Stimulated activated naive CD8-positive, alpha-beta T cell treated with anti-CD3 and anti-CD28 coated beads, Interleukin-15, Interleukin-2, amounts not matched to agents 100 ng/mL and 50 ng/mL, for 24 hours (primary cell): ENCODE measurements around the gene PLCG2.
"Not testable (repeated sequence)": the region's sequence is repeated elsewhere in the genome, so short reads cannot be mapped to it uniquely, and the experiment has no call there.

Experiments
- H3K27ac Mint-ChIP-seq: one replicate; pipeline ENCODE4 v1.8.0; 2021; ENCODE audit warnings: mild to moderate bottlenecking, mixed read lengths
- H3K27me3 Mint-ChIP-seq: one replicate; pipeline ENCODE4 v1.8.0; 2021; ENCODE audit warnings: mixed read lengths
- H3K36me3 Mint-ChIP-seq: one replicate; pipeline ENCODE4 v1.8.0; 2021; ENCODE audit warnings: low read depth, mixed read lengths
- H3K4me1 Mint-ChIP-seq: one replicate; pipeline ENCODE4 v1.8.0; 2021; ENCODE audit warnings: low read depth, mixed read lengths
- H3K4me3 Mint-ChIP-seq: one replicate; pipeline ENCODE4 v1.8.0; 2021; ENCODE audit warnings: mild to moderate bottlenecking, mixed read lengths
- H3K9me3 Mint-ChIP-seq: one replicate; pipeline ENCODE4 v1.8.0; 2021; ENCODE audit warnings: mixed read lengths

Gene PLCG2

DNA sequence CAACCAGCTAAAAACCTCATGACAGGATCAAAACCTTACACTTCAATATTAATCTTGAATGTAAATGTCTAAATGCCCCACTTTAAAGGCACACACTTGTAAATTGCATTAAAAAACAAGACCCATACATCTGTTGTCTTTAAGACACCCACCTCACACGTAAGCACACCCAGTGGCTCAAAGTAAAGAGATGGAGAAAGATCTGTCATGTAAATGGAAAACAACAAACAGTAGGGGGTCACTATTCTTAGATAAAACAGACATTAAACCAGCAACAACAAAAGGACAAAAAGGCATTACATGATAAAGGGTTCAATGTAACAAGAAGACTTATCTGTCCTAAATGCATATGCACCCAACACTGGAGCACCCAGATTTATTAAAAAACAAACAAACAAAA is 196.5 kb downstream of the PLCG2 start:
- no peak overlapping the region for H3K27ac Mint-ChIP-seq
- no peak overlapping the region for H3K4me3 Mint-ChIP-seq
- H3K9me3 Mint-ChIP-seq = peaks cover 22% of the 10 kb centered on the region
- H3K36me3 Mint-ChIP-seq = no peaks in the 10 kb centered on the region
- no peaks in the 10 kb centered on the region for H3K4me1 Mint-ChIP-seq
- peaks cover 15% of the 10 kb centered on the region for H3K27me3 Mint-ChIP-seq

DNA sequence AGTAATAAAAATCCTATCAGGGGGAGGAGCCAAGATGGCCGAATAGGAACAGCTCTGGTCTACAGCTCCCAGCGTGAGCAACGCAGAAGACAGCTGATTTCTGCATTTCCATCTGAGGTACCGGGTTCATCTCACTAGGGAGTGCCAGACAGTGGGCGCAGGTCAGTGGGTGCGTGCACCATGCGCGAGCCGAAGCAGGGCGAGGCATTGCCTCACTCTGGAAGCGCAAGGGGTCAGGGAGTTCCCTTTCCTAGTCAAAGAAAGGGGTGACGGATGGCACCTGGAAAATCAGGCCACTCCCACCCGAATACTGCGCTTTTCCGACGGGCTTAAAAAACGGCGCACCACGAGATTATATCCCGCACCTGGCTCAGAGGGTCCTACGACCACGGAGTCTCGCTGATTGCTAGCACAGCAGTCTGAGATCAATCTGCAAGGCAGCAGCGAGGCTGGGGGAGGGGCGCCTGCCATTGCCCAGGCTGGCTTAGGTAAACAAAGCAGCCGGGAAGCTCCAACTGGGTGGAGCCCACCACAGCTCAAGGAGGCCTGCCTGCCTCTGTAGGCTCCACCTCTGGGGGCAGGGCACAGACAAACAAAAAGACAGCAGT is 198.3 kb downstream of the PLCG2 start:
- not testable (repeated sequence) for H3K9me3 Mint-ChIP-seq, H3K4me3 Mint-ChIP-seq, H3K27ac Mint-ChIP-seq, H3K36me3 Mint-ChIP-seq, H3K4me1 Mint-ChIP-seq
- H3K27me3 Mint-ChIP-seq = peaks cover 15% of the 10 kb centered on the region

DNA sequence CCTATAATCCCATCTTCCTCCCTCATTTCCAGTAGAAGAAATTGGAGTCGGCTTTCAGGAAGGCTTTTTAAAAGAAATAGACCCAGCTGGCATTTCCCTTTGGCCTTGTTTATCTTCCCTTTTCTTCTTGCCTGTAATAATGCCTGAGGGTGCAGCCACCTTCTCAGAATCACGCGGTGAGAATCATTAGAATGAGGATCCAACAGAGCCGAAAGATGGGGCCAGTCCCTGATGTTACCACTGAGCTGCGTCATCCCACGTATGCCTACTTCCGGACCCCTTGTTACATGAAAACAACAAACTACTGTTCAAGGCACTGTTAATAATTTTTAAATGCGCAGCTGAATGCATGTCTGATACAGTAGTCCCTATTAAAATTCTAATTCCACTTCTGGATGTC is 208.0 kb downstream of the PLCG2 start:
- no peaks in the 10 kb centered on the region for H3K4me1 Mint-ChIP-seq
- H3K27ac Mint-ChIP-seq = no peak overlapping the region
- H3K9me3 Mint-ChIP-seq = no peaks in the 10 kb centered on the region
- no peaks in the 10 kb centered on the region for H3K36me3 Mint-ChIP-seq
- H3K4me3 Mint-ChIP-seq = no peak overlapping the region
- peaks cover 15% of the 10 kb centered on the region for H3K27me3 Mint-ChIP-seq

DNA sequence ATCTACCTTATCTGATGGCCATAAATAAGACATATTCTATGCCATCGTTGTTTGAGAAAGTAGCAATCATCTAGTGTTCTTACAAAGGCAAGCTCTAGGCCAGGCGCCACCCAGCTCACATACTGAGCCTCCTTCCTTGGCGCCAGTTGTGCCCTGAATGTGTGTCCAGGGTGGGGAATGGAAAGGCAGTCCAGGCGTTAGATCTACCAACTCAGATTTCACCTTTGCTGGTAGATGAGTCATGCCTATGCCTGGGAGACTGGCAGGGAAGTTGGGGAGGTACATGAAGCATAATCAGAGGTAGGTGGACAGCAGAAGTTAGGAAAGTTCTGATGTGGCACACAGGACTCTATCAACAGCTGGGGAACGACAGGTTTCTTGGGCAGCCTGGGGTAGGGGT is 208.6 kb downstream of the PLCG2 start:
- no peak overlapping the region for H3K27ac Mint-ChIP-seq
- H3K36me3 Mint-ChIP-seq = no peaks in the 10 kb centered on the region
- H3K4me1 Mint-ChIP-seq = no peaks in the 10 kb centered on the region
- H3K27me3 Mint-ChIP-seq = peaks cover 15% of the 10 kb centered on the region
- no peaks in the 10 kb centered on the region for H3K9me3 Mint-ChIP-seq
- H3K4me3 Mint-ChIP-seq = no peak overlapping the region

DNA sequence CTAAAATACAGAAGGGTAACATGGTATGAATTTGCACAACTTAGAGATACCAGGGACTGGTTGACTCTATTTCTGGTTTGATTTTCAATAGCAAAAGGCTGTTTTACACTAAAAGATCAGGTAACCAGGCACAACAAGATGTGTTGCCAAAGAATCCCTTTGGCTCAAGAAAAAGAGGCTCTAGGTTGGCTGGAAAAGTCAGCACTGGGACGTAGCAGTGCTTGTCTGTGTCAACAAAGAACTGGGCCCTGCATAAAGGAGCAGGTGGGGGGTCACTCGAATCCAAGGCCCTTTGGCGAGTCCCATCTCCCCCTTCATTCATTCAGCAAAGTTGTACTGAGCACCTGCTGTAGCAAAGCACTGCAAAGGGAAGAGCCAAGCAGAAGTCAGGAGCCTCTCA is 213.8 kb downstream of the PLCG2 start:
- no peak overlapping the region for H3K4me3 Mint-ChIP-seq
- no peaks in the 10 kb centered on the region for H3K36me3 Mint-ChIP-seq
- no peak overlapping the region for H3K27ac Mint-ChIP-seq
- H3K9me3 Mint-ChIP-seq = no peaks in the 10 kb centered on the region
- no peaks in the 10 kb centered on the region for H3K4me1 Mint-ChIP-seq
- no peaks in the 10 kb centered on the region for H3K27me3 Mint-ChIP-seq

DNA sequence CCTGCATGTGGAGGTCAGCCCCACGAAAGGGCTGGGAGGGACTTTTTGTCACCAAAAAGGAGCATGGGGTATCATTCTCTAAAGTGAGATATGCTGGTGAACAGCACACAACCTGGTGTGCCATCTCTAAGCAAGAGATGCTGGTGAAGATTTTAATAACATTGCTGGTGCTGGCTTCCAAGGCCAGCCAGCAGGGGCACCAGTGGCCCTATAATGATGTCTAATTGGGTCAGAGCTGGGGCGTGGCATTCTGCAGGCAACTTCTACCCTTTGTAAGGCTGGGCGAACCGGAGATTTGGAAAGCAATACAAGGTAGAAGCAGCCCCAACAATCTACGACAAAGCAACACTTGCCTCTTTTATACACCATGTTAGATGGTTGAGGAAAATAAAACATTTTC is 215.4 kb downstream of the PLCG2 start:
- H3K4me3 Mint-ChIP-seq = no peak overlapping the region
- no peaks in the 10 kb centered on the region for H3K9me3 Mint-ChIP-seq
- H3K36me3 Mint-ChIP-seq = peaks cover 7% of the 10 kb centered on the region
- H3K27me3 Mint-ChIP-seq = no peaks in the 10 kb centered on the region
- no peak overlapping the region for H3K27ac Mint-ChIP-seq
- H3K4me1 Mint-ChIP-seq = no peaks in the 10 kb centered on the region

DNA sequence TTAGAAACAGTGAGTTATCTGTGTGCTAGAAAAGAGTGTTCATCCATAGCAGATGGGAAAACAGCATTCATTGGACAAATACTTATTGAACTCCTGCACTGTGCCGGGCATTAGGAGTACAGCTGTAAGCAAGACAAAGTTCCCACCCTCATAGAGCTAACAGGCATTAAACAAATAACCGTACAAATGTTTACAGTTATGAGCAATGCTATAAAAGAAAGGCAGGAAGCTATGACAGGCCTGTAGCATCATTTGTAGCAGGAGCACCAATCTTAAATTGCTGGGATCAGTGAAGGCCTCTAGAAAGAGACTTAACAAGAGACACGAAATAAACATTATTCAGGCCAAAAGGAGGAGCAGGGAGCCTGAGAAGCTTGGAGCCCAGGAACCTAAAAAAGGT is 216.6 kb downstream of the PLCG2 start:
- Mint-ChIP-seq H3K4me3 (no peak overlapping the region), H3K27me3 (no peaks in the 10 kb centered on the region), H3K36me3 (peaks cover 14% of the 10 kb centered on the region), H3K4me1 (no peaks in the 10 kb centered on the region), H3K27ac (no peak overlapping the region), H3K9me3 (no peaks in the 10 kb centered on the region)

DNA sequence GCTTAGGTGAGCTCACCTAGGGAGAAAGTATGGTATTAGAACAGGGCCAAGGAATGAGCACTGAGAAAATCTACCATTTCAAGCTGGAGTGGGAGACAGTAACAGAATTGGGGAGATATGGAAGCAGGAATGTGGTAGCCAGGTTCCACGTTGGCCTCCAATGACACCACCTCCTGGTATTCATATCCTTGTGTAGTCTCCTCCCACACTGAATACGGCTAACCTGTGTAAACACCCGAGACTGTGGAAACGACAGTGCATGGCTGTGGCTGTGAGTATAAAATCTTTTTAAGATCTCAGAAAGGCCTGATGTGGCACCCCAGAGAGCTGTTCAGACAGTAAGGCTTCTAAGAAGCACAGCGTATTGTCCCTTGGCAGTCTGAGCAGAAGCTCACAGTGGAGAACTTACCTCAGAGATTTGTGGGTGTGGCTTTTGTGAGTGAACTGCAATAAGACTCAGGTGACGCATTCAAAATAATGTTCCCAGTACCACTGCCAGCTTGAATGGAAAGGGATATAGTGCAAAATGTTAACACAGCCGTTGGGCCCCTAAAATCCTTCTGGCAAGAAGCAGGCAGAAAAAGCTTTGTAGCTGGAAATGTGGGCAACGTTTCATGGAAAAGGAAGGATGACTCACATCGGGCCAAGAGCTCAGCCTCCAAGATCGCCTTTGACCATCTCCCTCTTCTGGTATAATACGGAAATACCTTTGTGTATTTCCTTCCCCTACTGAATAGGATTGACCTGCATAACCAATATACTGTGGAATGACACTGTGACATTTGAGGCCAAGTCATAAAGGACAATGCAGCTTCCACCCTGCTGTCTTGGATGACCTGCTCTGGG is 217.8 kb downstream of the PLCG2 start:
- Mint-ChIP-seq H3K36me3 (peaks cover 14% of the 10 kb centered on the region), H3K4me1 (no peaks in the 10 kb centered on the region), H3K27ac (no peak overlapping the region), H3K27me3 (no peaks in the 10 kb centered on the region), H3K9me3 (no peaks in the 10 kb centered on the region), H3K4me3 (no peak overlapping the region)

DNA sequence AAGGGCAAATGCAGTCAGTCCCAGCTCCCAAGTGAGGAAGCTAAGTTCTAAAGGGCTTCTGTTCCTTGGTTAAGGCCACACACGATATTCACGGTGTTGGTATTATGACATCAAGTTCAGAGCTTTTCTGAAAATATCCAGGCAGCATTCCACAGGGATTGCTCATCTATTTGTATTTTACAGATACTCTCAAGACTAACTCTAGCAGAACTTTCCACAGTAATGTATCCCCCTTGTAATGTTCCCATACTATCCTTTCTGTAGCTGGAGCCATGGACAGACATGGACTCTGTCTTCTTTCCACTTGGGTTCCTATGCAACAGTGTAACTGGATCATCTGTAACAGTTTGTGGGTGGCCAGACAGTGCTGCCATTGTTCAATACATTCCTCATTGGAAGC is 218.6 kb downstream of the PLCG2 start:
- Mint-ChIP-seq H3K4me3 (no peak overlapping the region), H3K36me3 (peaks cover 14% of the 10 kb centered on the region), H3K4me1 (no peaks in the 10 kb centered on the region), H3K9me3 (no peaks in the 10 kb centered on the region), H3K27me3 (no peaks in the 10 kb centered on the region), H3K27ac (no peak overlapping the region)

DNA sequence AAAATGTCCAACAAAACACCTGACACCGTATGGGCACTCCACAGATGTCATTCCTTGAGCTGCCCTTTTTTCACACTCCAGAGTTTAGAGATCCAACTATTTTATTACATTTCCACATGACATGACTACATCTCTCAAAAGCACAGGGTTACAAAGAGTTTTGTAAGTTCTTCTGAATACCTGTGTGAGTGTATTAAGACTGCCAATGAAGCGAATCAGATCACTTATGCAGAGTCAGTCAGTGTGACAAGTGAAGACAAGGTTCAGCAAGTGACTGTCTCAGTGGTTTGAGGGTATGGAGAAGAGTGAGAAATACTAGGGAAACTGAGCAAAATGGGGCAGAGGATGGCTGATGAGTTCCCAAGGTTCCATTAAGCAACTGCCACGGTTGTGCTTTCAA is 223.7 kb downstream of the PLCG2 start:
- Mint-ChIP-seq H3K27me3 (no peaks in the 10 kb centered on the region), H3K27ac (no peak overlapping the region), H3K4me1 (no peaks in the 10 kb centered on the region), H3K9me3 (peaks cover under 1% of the 10 kb centered on the region), H3K36me3 (peaks cover 18% of the 10 kb centered on the region), H3K4me3 (no peak overlapping the region)

DNA sequence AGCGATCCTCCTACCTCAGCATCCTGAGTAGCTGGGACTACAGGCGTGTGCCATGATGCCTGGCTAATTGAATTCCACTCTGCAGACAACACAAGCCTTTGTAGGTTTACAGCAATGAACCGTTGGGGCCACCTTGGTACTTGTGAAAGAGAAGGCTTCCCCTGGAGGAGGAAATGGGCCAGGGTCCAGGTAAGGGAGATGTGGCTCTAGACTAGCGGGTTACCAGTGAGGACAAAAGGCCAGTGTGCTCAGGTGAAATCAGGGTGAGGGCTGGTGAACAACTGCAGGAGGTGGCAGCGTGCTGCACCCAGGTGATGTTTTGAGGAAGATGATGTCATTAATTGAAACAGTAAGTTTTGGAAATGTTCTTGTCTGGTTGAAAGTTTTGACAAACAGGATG is 225.5 kb downstream of the PLCG2 start:
- H3K9me3 Mint-ChIP-seq = peaks cover 8% of the 10 kb centered on the region
- no peak overlapping the region for H3K4me3 Mint-ChIP-seq
- H3K27ac Mint-ChIP-seq = no peak overlapping the region
- peaks cover 19% of the 10 kb centered on the region for H3K36me3 Mint-ChIP-seq
- H3K4me1 Mint-ChIP-seq = no peaks in the 10 kb centered on the region
- H3K27me3 Mint-ChIP-seq = no peaks in the 10 kb centered on the region

DNA sequence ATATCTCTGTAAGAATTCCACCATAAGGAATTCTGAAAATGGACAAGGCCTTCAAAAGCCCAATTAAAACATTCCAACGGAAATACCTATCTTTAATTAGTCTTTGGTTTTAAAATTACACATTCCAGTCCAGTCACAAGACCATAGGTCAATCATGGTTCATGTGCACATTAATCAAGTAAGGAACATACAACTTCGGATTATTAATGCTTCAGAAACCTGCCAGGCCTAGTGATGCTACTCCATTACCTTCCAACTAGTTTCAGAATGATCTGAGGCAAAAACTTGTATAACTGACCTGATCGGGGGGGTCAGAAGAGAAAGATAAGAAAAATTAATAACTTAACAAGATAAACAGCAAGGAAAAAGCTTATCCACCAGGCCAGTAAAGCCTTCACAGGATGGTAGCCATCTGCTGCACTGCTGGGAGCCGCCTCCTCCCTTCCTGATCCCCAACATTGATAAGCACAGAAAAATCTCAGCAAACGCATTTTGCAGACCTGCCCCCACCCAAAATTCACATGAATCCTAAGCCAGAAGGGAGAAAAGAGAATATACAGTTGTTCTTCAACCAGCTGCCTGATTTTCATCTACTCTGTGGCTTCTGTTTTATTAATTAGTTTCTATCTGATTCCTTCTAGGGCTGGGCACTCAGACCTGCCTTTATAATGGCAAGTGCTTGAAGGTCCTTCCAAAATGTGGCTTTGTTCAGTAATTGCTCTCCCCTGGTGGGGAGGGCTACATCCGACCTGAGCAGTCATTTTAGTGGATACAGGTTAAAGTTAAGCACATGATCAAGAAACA is 226.1 kb downstream of the PLCG2 start:
- H3K4me1 Mint-ChIP-seq = peaks cover 6% of the 10 kb centered on the region
- H3K27me3 Mint-ChIP-seq = no peaks in the 10 kb centered on the region
- no peak overlapping the region for H3K4me3 Mint-ChIP-seq
- H3K9me3 Mint-ChIP-seq = peaks cover 12% of the 10 kb centered on the region
- peaks cover 13% of the 10 kb centered on the region for H3K36me3 Mint-ChIP-seq
- H3K27ac Mint-ChIP-seq = no peak overlapping the region

DNA sequence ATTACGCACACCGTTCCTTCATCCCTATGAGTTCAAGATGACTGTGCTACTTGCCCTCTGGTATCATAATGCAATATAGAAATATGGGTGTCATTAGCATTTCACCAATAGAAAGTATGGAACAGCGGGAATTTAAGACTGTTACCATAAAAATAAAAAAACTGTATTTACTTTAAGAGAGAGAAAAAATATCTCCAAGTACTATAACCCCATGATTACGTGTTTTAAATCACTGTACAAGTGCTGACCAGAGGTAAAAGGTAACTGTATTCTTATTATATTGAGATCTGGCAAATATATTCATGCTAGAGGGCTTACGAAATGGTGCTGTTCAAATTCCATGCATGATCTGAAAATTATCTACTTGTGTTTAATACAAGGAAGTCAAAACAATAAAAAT is 226.9 kb downstream of the PLCG2 start:
- no peak overlapping the region for H3K4me3 Mint-ChIP-seq
- peaks cover 17% of the 10 kb centered on the region for H3K9me3 Mint-ChIP-seq
- no peak overlapping the region for H3K27ac Mint-ChIP-seq
- no peaks in the 10 kb centered on the region for H3K27me3 Mint-ChIP-seq
- peaks cover 14% of the 10 kb centered on the region for H3K4me1 Mint-ChIP-seq
- peaks cover 13% of the 10 kb centered on the region for H3K36me3 Mint-ChIP-seq

DNA sequence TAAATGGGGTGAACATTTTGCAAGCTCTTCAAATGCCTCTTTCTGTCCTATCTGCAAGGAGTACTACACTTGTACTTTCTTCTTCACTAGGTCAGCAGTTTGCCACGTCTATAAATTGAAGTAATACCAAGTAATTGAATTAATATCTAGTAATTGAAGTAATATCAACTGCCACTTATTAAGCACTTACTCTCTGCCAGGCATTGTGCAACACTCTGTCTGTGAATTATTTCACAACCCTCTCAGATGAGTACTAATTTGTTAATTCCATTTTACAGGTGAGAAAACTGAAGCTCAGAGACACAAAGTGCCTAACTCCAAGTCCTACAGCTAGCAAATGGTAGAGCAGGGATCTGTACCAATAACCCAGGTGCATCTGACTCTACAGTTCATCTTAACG is 228.1 kb downstream of the PLCG2 start:
- Mint-ChIP-seq H3K4me3 (no peak overlapping the region), H3K9me3 (peaks cover 22% of the 10 kb centered on the region), H3K27ac (no peak overlapping the region)

DNA sequence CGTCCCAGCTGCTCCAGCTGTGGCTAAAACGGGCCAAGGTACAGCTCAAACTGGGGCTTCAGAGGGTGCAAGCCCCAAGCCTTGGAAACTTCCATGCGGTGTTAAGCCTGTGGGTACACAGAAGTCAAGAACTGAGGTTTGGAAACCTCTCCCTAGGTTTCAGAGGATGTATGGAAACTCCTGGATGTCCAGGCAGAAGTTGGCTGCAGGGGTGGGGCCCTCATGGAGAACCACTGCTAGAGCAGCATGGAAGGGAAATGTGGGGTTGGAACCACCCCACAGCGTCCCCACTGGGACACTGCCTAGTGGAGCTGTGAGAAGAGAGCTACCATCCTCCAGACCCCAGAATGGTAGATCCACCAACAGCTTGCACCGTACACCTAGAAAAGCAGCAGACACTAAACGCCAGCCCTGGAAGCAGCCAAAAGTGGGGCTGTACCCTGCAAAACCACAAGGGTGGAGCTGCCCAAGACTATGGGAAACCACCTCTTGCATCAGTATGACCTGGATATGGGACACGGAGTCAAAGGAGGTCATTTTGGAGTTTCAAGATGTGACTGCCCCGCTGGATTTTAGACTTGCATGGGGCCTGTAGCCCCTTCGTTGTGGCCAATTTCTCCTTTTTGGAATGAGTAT is 230.0 kb downstream of the PLCG2 start:
- H3K4me3 Mint-ChIP-seq = no peak overlapping the region
- H3K4me1 Mint-ChIP-seq = peaks cover 18% of the 10 kb centered on the region
- H3K27me3 Mint-ChIP-seq = peaks cover 16% of the 10 kb centered on the region
- peaks cover 13% of the 10 kb centered on the region for H3K36me3 Mint-ChIP-seq
- no peak overlapping the region for H3K27ac Mint-ChIP-seq
- peaks cover 22% of the 10 kb centered on the region for H3K9me3 Mint-ChIP-seq

More for the DNA sequence above, 228.1 kb downstream of the PLCG2 start:
- Mint-ChIP-seq H3K36me3 (peaks cover 13% of the 10 kb centered on the region), H3K4me1 (peaks cover 18% of the 10 kb centered on the region), H3K27me3 (peaks cover 8% of the 10 kb centered on the region)
